ENCODE data around the gene SPATA17. TPM values are rescaled to one million over a fixed set of nuclear protein-coding genes. Genes with fewer than 3 reads are reported as not detected.

The SPATA17 gene
- total RNA-seq, 1 donor from 2014 or later = not detected

DNA sequence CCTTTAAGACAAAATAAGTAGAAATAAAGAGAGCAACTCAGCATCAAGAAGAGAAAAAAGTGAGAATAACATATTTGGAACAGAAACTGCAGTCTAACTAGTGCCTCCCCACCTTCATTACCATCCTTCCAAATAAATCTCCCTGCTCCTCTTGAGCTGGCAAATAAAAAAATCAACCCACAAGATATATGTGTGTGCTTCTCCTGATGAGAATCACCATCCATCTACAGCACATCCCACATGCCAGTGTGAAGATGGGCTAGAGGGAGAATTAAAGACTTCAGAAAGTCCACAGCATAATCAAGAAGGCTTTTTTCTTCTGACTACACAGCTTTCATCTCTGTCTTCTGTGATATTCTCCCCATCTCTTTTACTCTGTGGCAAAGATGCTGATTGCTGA is 244.1 kb downstream of the SPATA17 start:
- H3K27me3 ChIP-seq = no peaks in the 10 kb centered on the region
- no peaks in the 10 kb centered on the region for H3K4me1 ChIP-seq
- no peak overlapping the region for H3K4me3 ChIP-seq
- intact Hi-C loops (cut with DNase I) = no loop called here
- no peaks in the 10 kb centered on the region for H3K9me3 ChIP-seq
- no peaks in the 10 kb centered on the region for H3K36me3 ChIP-seq
- no peak overlapping the region for H3K27ac ChIP-seq
- DNase-seq (ENCODE audit: extremely low spot score in 2 of 2) = no peak
- TF ChIP-seq, protein P1, sequence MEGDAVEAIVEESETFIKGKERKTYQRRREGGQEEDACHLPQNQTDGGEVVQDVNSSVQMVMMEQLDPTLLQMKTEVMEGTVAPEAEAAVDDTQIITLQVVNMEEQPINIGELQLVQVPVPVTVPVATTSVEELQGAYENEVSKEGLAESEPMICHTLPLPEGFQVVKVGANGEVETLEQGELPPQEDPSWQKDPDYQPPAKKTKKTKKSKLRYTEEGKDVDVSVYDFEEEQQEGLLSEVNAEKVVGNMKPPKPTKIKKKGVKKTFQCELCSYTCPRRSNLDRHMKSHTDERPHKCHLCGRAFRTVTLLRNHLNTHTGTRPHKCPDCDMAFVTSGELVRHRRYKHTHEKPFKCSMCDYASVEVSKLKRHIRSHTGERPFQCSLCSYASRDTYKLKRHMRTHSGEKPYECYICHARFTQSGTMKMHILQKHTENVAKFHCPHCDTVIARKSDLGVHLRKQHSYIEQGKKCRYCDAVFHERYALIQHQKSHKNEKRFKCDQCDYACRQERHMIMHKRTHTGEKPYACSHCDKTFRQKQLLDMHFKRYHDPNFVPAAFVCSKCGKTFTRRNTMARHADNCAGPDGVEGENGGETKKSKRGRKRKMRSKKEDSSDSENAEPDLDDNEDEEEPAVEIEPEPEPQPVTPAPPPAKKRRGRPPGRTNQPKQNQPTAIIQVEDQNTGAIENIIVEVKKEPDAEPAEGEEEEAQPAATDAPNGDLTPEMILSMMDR (IDR thresholded peaks at IDR 0.05) = no peak
- TF ChIP-seq POLR2AphosphoS5 (IDR thresholded peaks at IDR 0.05; ENCODE audit: insufficient read depth in 1 of 2, low read depth in 1 of 2) (no peak), POLR2A (IDR thresholded peaks at IDR 0.05) (no peak)

DNA sequence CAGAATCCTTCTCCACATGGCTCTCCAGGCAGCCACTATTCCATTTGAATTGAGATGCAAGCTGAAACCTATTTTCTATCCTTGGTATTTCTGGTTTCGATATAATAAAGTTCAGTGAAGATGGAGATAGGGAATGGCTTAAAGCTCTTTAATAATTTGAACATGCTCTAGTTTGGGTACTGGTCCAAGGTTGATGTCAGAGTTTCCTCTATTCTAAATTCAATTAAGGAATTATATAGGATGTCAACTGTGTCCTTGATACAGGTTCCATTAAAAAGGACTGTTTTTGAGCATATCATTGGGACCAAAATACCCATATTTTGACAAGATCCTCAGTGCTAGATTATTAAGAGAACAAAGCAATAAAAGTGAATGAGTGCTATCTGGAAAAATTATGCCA is 245.3 kb downstream of the SPATA17 start:
- Histone ChIP-seq H3K27ac (no peak overlapping the region), H3K4me3 (no peak overlapping the region), H3K4me1 (no peaks in the 10 kb centered on the region), H3K27me3 (no peaks in the 10 kb centered on the region), H3K36me3 (no peaks in the 10 kb centered on the region), H3K9me3 (no peaks in the 10 kb centered on the region)
- intact Hi-C loops (cut with DNase I) = no loop called here
- no peak for DNase-seq (ENCODE audit: extremely low spot score in 2 of 2)
- TF ChIP-seq, protein P1 (IDR thresholded peaks at IDR 0.05) = no peak

DNA sequence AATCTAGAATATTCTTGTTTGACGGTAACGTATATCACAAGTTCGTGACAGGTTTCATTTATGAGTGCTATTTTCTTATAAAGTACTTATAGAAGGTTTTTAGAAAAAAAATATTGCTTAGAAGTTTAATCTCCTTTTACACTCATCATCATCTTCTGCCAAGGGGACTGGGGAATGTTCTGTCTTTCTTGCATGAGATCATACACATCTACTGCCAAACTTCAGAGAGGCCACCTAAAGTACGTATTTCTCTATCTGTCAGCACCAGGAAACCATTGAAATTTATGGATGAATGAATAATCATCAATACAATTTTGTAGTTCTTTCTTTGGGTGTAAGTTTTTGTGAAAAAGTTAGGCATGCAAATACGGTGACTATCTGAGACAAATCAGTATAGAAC is 245.8 kb downstream of the SPATA17 start:
- no peaks in the 10 kb centered on the region for H3K9me3 ChIP-seq
- H3K27ac ChIP-seq = no peak overlapping the region
- no peak overlapping the region for H3K4me3 ChIP-seq
- no peaks in the 10 kb centered on the region for H3K4me1 ChIP-seq
- intact Hi-C loops (cut with DNase I) = no loop called here
- H3K36me3 ChIP-seq = no peaks in the 10 kb centered on the region
- no peaks in the 10 kb centered on the region for H3K27me3 ChIP-seq
- TF ChIP-seq, protein P1 (IDR thresholded peaks at IDR 0.05) = no peak
- no peak for DNase-seq (ENCODE audit: extremely low spot score in 2 of 2)

DNA sequence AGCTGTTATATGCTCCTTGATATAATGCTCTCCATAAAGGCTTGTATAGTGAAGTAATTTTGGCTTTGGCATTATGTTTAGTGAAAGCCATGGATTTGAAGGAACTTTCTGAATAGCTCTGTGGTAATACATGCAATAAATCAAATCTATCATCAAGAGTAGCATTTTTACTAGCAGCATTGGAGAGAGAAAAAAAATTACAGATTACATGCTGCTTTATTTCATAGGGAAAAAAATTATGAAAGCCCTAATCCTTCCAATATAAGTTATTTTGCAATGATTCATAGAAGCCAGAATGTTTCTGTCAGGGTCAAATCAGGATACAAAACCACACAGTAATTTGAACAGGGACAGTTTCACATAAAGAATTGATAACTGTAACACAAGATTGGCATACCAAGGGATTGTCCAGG is 250.0 kb downstream of the SPATA17 start:
- DNase-seq (ENCODE audit: extremely low spot score in 2 of 2) = no peak
- Histone ChIP-seq H3K27me3 (no peaks in the 10 kb centered on the region), H3K36me3 (no peaks in the 10 kb centered on the region), H3K27ac (no peak overlapping the region), H3K4me3 (no peak overlapping the region), H3K9me3 (no peaks in the 10 kb centered on the region), H3K4me1 (no peaks in the 10 kb centered on the region)
- intact Hi-C loops (cut with DNase I) = no loop called here
- TF ChIP-seq, protein P1 (IDR thresholded peaks at IDR 0.05) = no peak
- TF ChIP-seq POLR2AphosphoS5 (IDR thresholded peaks at IDR 0.05; ENCODE audit: insufficient read depth in 1 of 2, low read depth in 1 of 2) (no peak), POLR2A (IDR thresholded peaks at IDR 0.05) (no peak)

DNA sequence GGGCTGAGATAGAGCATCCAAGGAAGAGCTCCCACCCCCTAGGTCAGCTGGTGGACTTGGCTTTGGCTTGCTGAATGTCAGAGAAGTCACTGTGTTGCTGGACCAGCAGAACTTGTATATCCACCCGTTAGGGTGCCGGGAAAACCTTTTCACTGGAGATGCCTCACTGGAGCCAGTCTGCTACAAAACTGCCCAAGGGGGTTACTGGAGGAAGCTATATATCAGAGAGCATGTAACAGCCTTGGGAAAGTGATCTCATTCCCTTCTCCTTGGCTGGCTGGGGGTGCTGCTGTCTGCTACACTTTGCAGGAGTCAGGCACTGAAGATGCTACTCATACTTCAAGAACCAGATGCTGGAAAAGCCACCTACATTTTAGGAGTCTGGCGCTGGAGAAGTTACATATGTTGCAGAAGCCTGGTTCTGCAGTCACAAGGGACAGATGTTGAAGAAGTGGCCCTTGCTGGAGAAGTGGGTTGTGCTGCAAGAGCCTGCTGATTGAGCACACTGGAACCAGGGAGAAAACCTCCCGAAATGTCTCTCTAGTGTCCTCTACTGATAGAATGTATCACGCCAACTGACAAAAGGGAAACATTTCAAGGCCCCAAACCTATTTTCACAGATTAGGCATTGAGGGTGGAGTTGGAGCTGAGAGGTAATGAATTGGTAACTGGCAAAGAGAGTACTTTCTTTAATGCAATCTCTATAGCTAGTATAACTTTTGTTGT is 250.6 kb downstream of the SPATA17 start:
- no peaks in the 10 kb centered on the region for H3K27me3 ChIP-seq
- TF ChIP-seq POLR2A (IDR thresholded peaks at IDR 0.05) (no peak), POLR2AphosphoS5 (IDR thresholded peaks at IDR 0.05; ENCODE audit: insufficient read depth in 1 of 2, low read depth in 1 of 2) (no peak)
- TF ChIP-seq, protein P1 (IDR thresholded peaks at IDR 0.05) = no peak
- intact Hi-C loops (cut with DNase I) = no loop called here
- H3K36me3 ChIP-seq = no peaks in the 10 kb centered on the region
- H3K9me3 ChIP-seq = no peaks in the 10 kb centered on the region
- no peak for DNase-seq (ENCODE audit: extremely low spot score in 2 of 2)
- H3K4me3 ChIP-seq = no peak overlapping the region
- H3K27ac ChIP-seq = no peak overlapping the region
- H3K4me1 ChIP-seq = no peaks in the 10 kb centered on the region
